ENCODE results near the gene OR4K5. TPM values are rescaled to one million over a fixed set of nuclear protein-coding genes. Genes with fewer than 3 reads are reported as not detected.
"Not testable (repeated sequence)": the region's sequence is repeated elsewhere in the genome, so short reads cannot be mapped to it uniquely, and the experiment has no call there.

The OR4K5 gene
- total RNA-seq, 1 experiment from 2014 or later, result not detected

- DNase-seq (ENCODE audit: low read depth in 1 of 2, low spot score in 2 of 2), result peak in 1 of 2 experiments; percentile 4
- Histone ChIP-seq H3K9me3 (replicated peaks) (no peaks in the 10 kb centered on the region), H3K4me3 (no peak overlapping the region), H3K27me3 (replicated peaks) (no peaks in the 10 kb centered on the region), H3K4me1 (replicated peaks) (no peaks in the 10 kb centered on the region), H3K36me3 (no peaks in the 10 kb centered on the region), H3K27ac (no peak overlapping the region)
Observed at GRCh38 chr14:19947413-19948090, 27.1 kb downstream of the OR4K5 start.

GRCh38 chr14:19949218-19949617 is 28.8 kb downstream of the OR4K5 start:
- no peaks in the 10 kb centered on the region for H3K4me1 ChIP-seq (replicated peaks)
- DNase-seq (ENCODE audit: low read depth in 1 of 2, low spot score in 2 of 2), result no peak
- H3K27ac ChIP-seq, result no peak overlapping the region
- H3K36me3 ChIP-seq, result no peaks in the 10 kb centered on the region
- no peaks in the 10 kb centered on the region for H3K9me3 ChIP-seq (replicated peaks)
- H3K4me3 ChIP-seq, result no peak overlapping the region
- H3K27me3 ChIP-seq (replicated peaks), result no peaks in the 10 kb centered on the region

GRCh38 chr14:19969735-19970134 is 49.3 kb downstream of the OR4K5 start:
- not testable (repeated sequence) for DNase-seq (ENCODE audit: low read depth in 1 of 2, low spot score in 2 of 2); H3K36me3 ChIP-seq; H3K27ac ChIP-seq; H3K9me3 ChIP-seq (replicated peaks); H3K4me3 ChIP-seq; H3K4me1 ChIP-seq (replicated peaks); H3K27me3 ChIP-seq (replicated peaks)

Other genes with a start within 250 kb of the OR4K5 start
- gene OR11H2, start 206.7 kb upstream of the OR4K5 start, total RNA-seq (2014; rRNA removed; shearing (Covaris generic)), result not detected in 2 replicates
- not detected in 2 replicates for gene OR4Q3, start 177.0 kb upstream of the OR4K5 start, total RNA-seq (2014; rRNA removed; shearing (Covaris generic))
- gene OR4M1, start 147.1 kb upstream of the OR4K5 start, total RNA-seq (2014; rRNA removed; shearing (Covaris generic)), result not detected in 2 replicates
- not detected in 2 replicates for gene OR4N2, start 116.8 kb upstream of the OR4K5 start, total RNA-seq (2014; rRNA removed; shearing (Covaris generic))
- gene OR4K2, start 45.5 kb upstream of the OR4K5 start, total RNA-seq (2014; rRNA removed; shearing (Covaris generic)), result not detected in 2 replicates
- gene OR4K1, start 10.3 kb downstream of the OR4K5 start, total RNA-seq (2014; rRNA removed; shearing (Covaris generic)), result not detected in 2 replicates
- gene OR4K15, start 55.0 kb downstream of the OR4K5 start, total RNA-seq (2014; rRNA removed; shearing (Covaris generic)), result not detected in 2 replicates
- not detected in 2 replicates for gene OR4Q2, start 81.6 kb downstream of the OR4K5 start, total RNA-seq (2014; rRNA removed; shearing (Covaris generic))
- gene OR4K14, start 98.7 kb downstream of the OR4K5 start, total RNA-seq (2014; rRNA removed; shearing (Covaris generic)), result not detected in 2 replicates
- gene OR4K13, start 115.4 kb downstream of the OR4K5 start, total RNA-seq (2014; rRNA removed; shearing (Covaris generic)), result not detected in 2 replicates
- not detected in 2 replicates for gene OR4L1, start 139.4 kb downstream of the OR4K5 start, total RNA-seq (2014; rRNA removed; shearing (Covaris generic))
- gene OR4K17, start 190.1 kb downstream of the OR4K5 start, total RNA-seq (2014; rRNA removed; shearing (Covaris generic)), result not detected in 2 replicates
- gene OR4N5, start 218.2 kb downstream of the OR4K5 start, total RNA-seq (2014; rRNA removed; shearing (Covaris generic)), result not detected in 2 replicates

Measured in SJSA1 (cell line).